Adrenal gland (tissue), 12 donors: ENCODE results near the gene CLIP4. TPM values are rescaled to one million over a fixed set of nuclear protein-coding genes. Genes with fewer than 3 reads are reported as not detected.

Experiments
- DNase-seq, 7 donors: peaks; one replicate each; pipeline ENCODE4 v3.0.0-alpha.2; 2019 to 2020
- H3K27ac ChIP-seq, 5 donors: fragments of 200-600 bp; sonication (generic) in 4 of 5; 1 replicate in 3 of 5; 2 replicates in 2 of 5; pipeline versions ENCODE4 v1.5.1 to v1.8.0; 2016 to 2020; ENCODE audit warnings: mild to moderate bottlenecking in 1 of 5
- H3K27me3 ChIP-seq: fragments of 200-600 bp; 2 replicates; pipeline ENCODE4 v1.8.0; 2021
- H3K36me3 ChIP-seq, 2 donors: fragments of 200-600 bp; replicated peaks in 1 of 2; 1 replicate in 1 of 2; 2 replicates in 1 of 2; pipeline versions ENCODE4 v1.5.1 to v1.8.0; 2018 to 2022
- H3K4me1 ChIP-seq, 2 donors: fragments of 200-600 bp; replicated peaks in 1 of 2; 1 replicate in 1 of 2; 2 replicates in 1 of 2; pipeline versions ENCODE4 v1.5.1 to v1.8.0; 2018 to 2021
- H3K4me3 ChIP-seq, 4 donors: fragments of 200-600 bp; sonication (generic) in 3 of 4; one replicate each; pipeline ENCODE4 v1.5.1; 2016 to 2018
- H3K9me3 ChIP-seq, 3 donors: fragments of 200-600 bp; sonication (generic) in 1 of 3; replicated peaks in 1 of 3; 1 replicate in 2 of 3; 2 replicates in 1 of 3; pipeline versions ENCODE4 v1.5.1 to v1.8.0; 2016 to 2021
- CTCF ChIP-seq, 6 experiments: fragments of 450-650 bp in 4 of 6; fragments of 200-600 bp in 2 of 6; sonication (generic) in 1 of 6; IDR thresholded peaks; 1 replicate in 5 of 6; 2 replicates in 1 of 6; pipeline versions ENCODE4 v1.5.1 to v1.8.0; 2016 to 2021; ENCODE audit warnings: antibody characterized with exemption in 6 of 6, mild to moderate bottlenecking in 2 of 6, moderate library complexity in 1 of 6
- POLR2A ChIP-seq, 2 donors: fragments of 450-650 bp; IDR thresholded peaks; one replicate each; pipeline ENCODE4 v1.6.1; 2017; ENCODE audit warnings: antibody characterized with exemption in 2 of 2, mild to moderate bottlenecking in 2 of 2, moderate library complexity in 1 of 2
- WGBS, 4 donors: extraction: QIAGEN DNeasy Blood & Tissue Kit in 2 of 4; methylation state at CpG; one replicate each; pipeline versions ENCODE4 v1.1.5 to v1.1.7; 2013 to 2017; 5-methylcytosine and 5-hydroxymethylcytosine counted together
- intact Hi-C, 2 donors: fragments of 100-400 bp; cut with DNase I; formaldehyde crosslinking; loops; one replicate each; pipeline versions ENCODE4 v1.14.1 to v1.15.0; 2022 to 2023
- polyA plus RNA-seq, 3 donors: library from polyadenylated mRNA; stranded (reverse); fragments of 200-250 nt in 2 of 3; fragments of 350-450 nt in 1 of 3; fragmentation: Illumina TruSeq in 1 of 3; extraction: RNeasy Lipid Tissue Mini Kit (QIAGEN cat#74804) in 1 of 3; gene quantifications; one replicate each; pipeline ENCODE4 v1.2.3, GENCODE V29; 2013 to 2014
- total RNA-seq, 9 donors: library from RNA; depleted of rRNA in 4 of 9; stranded (reverse); fragments of >200 nt in 4 of 9; fragments of 120-200 nt in 1 of 9; fragmentation: NEBNext Ultra II Directional in 1 of 9; extraction: Animal tissue kit (Norgen Biotek cat#: 25700) in 1 of 9; gene quantifications; one replicate each; pipeline versions ENCODE4 v1.1.0 to v1.2.4, GENCODE V29; 2013 to 2023
- donor health status: healthy with polysubstance abuse.
- donor health status: Bipolar disorder and iron deficiency.
- donor health status: DM: yes; HTN: yes; CAD: no.
- donor health status: DM: no; HTN: no; CAD: no.
- donor health status: DM: no; HTN: no; CAD: no.
- donor health status: DM: yes; HTN: yes; CAD: no.

CLIP4 gene
- total and polyA plus RNA-seq, 12 donors: 6.1 to 30.5 (median 16.6) TPM

GRCh38 chr2:29119211-29119610 is 4.0 kb downstream of the CLIP4 start:
- intact Hi-C loops: no loop called here
- WGBS, 4 donors: 57 to 85% (median 66%) methylated on average over 4 of the region's 4 CpGs

DNA sequence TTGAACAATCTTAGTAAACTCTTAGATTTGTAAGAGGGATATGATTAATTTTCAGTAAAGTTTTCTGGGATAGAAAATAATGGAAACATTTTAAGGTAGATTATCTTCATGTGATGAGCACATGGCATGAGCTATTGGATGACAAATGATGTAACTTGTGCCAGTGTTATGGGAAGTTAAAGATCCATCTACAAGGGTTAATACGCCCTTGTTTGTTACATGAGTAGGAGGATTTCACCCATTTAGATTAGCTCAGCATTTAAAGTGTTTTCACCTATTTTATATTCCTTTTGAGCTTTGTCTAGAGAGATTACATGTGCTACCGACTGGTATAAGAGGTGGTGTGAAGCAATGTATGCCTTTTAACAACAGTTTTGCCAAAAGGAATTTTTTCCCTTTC is 5.6 kb downstream of the CLIP4 start:
- peaks cover 0 to 23% of the 10 kb centered on the region in 2 donors for H3K4me1 ChIP-seq
- intact Hi-C loops: no loop called here
- no peak for DNase-seq
- WGBS, 4 donors: 86 to 89% (median 88%) methylated on average over 2 of the region's 2 CpGs
- no peak overlapping the region for H3K4me3 ChIP-seq
- TF ChIP-seq CTCF (IDR thresholded peaks at IDR 0.05) (no peak), POLR2A (IDR thresholded peaks at IDR 0.05) (no peak)
- H3K27me3 ChIP-seq: no peaks in the 10 kb centered on the region
- H3K27ac ChIP-seq: no peak overlapping the region
- no peaks in the 10 kb centered on the region for H3K36me3 ChIP-seq
- peaks cover 0 to 15% (median 0%) of the 10 kb centered on the region in 3 donors for H3K9me3 ChIP-seq

More at GRCh38 chr2:29119211-29119610, 4.0 kb downstream of the CLIP4 start:
- Histone ChIP-seq H3K9me3 (peaks cover 0 to 9% (median 0%) of the 10 kb centered on the region in 3 donors), H3K4me3 (no peak overlapping the region), H3K27me3 (no peaks in the 10 kb centered on the region), H3K36me3 (no peaks in the 10 kb centered on the region), H3K27ac (no peak overlapping the region), H3K4me1 (peaks cover 5 to 32% of the 10 kb centered on the region in 2 donors)
- DNase-seq: no peak
- TF ChIP-seq CTCF (IDR thresholded peaks at IDR 0.05) (no peak), POLR2A (IDR thresholded peaks at IDR 0.05) (no peak)

DNA sequence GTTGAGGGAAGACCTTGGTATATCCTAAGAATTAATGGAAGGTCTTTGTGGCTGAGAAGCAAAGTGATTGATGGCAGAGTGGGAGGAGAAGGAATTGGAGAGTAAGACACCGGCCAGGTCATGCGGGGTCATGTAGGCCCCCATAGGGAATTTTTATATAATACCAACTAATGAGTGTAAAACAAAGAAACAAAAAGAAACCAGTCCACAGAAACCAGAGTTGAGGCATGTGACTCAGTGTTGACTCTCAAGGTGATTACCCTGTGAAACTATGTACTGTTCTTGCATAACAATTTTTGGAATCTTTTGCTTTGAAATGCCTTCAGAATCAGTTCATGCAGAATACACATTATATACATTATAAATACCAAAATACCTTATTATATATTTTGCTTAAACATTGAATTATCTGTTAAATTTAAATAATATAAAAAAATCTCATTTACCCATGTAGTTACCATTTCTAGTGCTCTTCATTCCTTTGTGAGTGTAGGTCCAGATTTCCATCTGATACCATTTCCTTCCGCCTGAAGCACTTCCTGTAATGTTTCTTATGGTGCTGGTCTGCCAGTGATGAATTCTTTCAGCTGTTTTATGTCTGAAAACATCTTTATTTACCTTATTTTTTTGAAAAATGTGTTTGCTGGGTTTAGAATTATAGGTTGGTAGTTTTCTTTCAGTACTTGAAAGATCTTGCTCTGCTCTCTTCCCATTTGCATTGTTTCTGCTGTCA is 8.6 kb downstream of the CLIP4 start:
- H3K4me3 ChIP-seq: no peak overlapping the region
- DNase-seq: no peak
- TF ChIP-seq CTCF (IDR thresholded peaks at IDR 0.05) (no peak), POLR2A (IDR thresholded peaks at IDR 0.05) (no peak)
- peaks cover 0 to 4% of the 10 kb centered on the region in 2 donors for H3K4me1 ChIP-seq
- H3K27me3 ChIP-seq: no peaks in the 10 kb centered on the region
- intact Hi-C loops: no loop called here
- 85 to 93% (median 90%) methylated on average over 3 of the region's 3 CpGs for whole genome bisulfite sequencing, 4 donors
- H3K27ac ChIP-seq: no peak overlapping the region
- H3K36me3 ChIP-seq: no peaks in the 10 kb centered on the region
- H3K9me3 ChIP-seq: peaks cover 0 to 15% (median 0%) of the 10 kb centered on the region in 3 donors

- peaks cover 0 to 15% (median 0%) of the 10 kb centered on the region in 3 donors for H3K9me3 ChIP-seq
- 88 to 95% (median 93%) methylated on average over 1 of the region's 1 CpG for WGBS, 4 donors
- H3K4me1 ChIP-seq: peaks cover 1 to 2% of the 10 kb centered on the region in 2 donors
- TF ChIP-seq CTCF (IDR thresholded peaks at IDR 0.05) (no peak), POLR2A (IDR thresholded peaks at IDR 0.05) (no peak)
- no peaks in the 10 kb centered on the region for H3K27me3 ChIP-seq
- no peak overlapping the region for H3K27ac ChIP-seq
- no peak for DNase-seq
- intact Hi-C loops: no loop called here
- H3K36me3 ChIP-seq: no peaks in the 10 kb centered on the region
- H3K4me3 ChIP-seq: no peak overlapping the region
Observed at GRCh38 chr2:29124504-29124903, 9.3 kb downstream of the CLIP4 start.
